ENCODE measurements around the gene CNBP. TPM values are rescaled to one million over a fixed set of nuclear protein-coding genes. Genes with fewer than 3 reads are reported as not detected.

The CNBP gene
- total and polyA plus RNA-seq, 2 experiments from 2014 or later = 348 to 444 TPM

- TF ChIP-seq CREB1 (CRISPR knock-in tag; IDR thresholded peaks at IDR 0.05; ENCODE audit: low read depth) (no peak), POLR2AphosphoS5 (IDR thresholded peaks at IDR 0.05; ENCODE audit: low read depth) (no peak), REST (IDR thresholded peaks at IDR 0.05; ENCODE audit: unreplicated experiment) (no peak), EZH2 (IDR thresholded peaks at IDR 0.05; ENCODE audit: low read depth, unreplicated experiment) (no peak)
- TF ChIP-seq, protein P1, sequence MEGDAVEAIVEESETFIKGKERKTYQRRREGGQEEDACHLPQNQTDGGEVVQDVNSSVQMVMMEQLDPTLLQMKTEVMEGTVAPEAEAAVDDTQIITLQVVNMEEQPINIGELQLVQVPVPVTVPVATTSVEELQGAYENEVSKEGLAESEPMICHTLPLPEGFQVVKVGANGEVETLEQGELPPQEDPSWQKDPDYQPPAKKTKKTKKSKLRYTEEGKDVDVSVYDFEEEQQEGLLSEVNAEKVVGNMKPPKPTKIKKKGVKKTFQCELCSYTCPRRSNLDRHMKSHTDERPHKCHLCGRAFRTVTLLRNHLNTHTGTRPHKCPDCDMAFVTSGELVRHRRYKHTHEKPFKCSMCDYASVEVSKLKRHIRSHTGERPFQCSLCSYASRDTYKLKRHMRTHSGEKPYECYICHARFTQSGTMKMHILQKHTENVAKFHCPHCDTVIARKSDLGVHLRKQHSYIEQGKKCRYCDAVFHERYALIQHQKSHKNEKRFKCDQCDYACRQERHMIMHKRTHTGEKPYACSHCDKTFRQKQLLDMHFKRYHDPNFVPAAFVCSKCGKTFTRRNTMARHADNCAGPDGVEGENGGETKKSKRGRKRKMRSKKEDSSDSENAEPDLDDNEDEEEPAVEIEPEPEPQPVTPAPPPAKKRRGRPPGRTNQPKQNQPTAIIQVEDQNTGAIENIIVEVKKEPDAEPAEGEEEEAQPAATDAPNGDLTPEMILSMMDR (conservative IDR thresholded peaks at IDR 0.05; ENCODE audit: low read depth in 2 of 2) = no peak
Measured at GRCh38 chr3:129130291-129130813, 53.3 kb downstream of the CNBP start (continued).

GRCh38 chr3:129128357-129129155, 55.1 kb downstream of the CNBP start:
- no peaks in the 10 kb centered on the region for H3F3A ChIP-seq (replicated peaks; ENCODE audit: low read depth)
- Mint-ChIP-seq H3K27ac (no peak overlapping the region), H3K36me3 (ENCODE audit: low read depth) (peaks cover 30% of the 10 kb centered on the region), H3K9me3 (no peaks in the 10 kb centered on the region), H3K27me3 (ENCODE audit: insufficient read depth, low read depth, poor library complexity) (peaks cover 12% of the 10 kb centered on the region), H3K4me3 (no peak overlapping the region), H3K4me1 (peaks cover 7% of the 10 kb centered on the region)
- no peaks in the 10 kb centered on the region for H4K20me1 ChIP-seq (replicated peaks; ENCODE audit: insufficient read depth)
- H3K9me2 ChIP-seq (ENCODE audit: insufficient read depth) = no peaks in the 10 kb centered on the region
- no peaks in the 10 kb centered on the region for H3K27me3 ChIP-seq (ENCODE audit: insufficient read depth)
- DNase-seq (ENCODE audit: low spot score) (no peak), ATAC-seq (no peak)
- no peak overlapping the region for H3K4me2 ChIP-seq
- H3K27ac ChIP-seq (ENCODE audit: low read depth) = no peak overlapping the region
- 0 out of 2 replicates have a peak, but pooled peaks cover 7% of the 10 kb centered on the region for H3K36me3 ChIP-seq (ENCODE audit: insufficient read depth)
- H3K4me1 ChIP-seq (ENCODE audit: insufficient read depth) = no peaks in the 10 kb centered on the region
- H2AFZ ChIP-seq = no peak overlapping the region
- no peak for TF ChIP-seq CREB1 (CRISPR knock-in tag; IDR thresholded peaks at IDR 0.05; ENCODE audit: low read depth)
- TF ChIP-seq JUNB (IDR thresholded peaks at IDR 0.05; ENCODE audit: unreplicated experiment) = no peak
- no peaks in the 10 kb centered on the region for H3K79me2 ChIP-seq (replicated peaks; ENCODE audit: insufficient read depth)
- H3K4me3 ChIP-seq = no peak overlapping the region
